Skeletal muscle satellite cell (primary cell): ENCODE measurements around the gene ICE2. TPM values are rescaled to one million over a fixed set of nuclear protein-coding genes. Genes with fewer than 3 reads are reported as not detected.

Experiments used
- H3K27me3 ChIP-seq: 2 replicates; pipeline ENCODE4 v1.7.0; 2013; ENCODE audit warnings: low read length; ENCODE audit not compliant: control insufficient read depth, insufficient read depth
- H3K36me3 ChIP-seq: 2 replicates; pipeline ENCODE4 v1.7.0; 2013; ENCODE audit warnings: mild to moderate bottlenecking, control low read depth, low read length; ENCODE audit not compliant: insufficient read depth
- H3K4me1 ChIP-seq: 2 replicates; pipeline ENCODE4 v1.7.0; 2013; ENCODE audit warnings: low read length; ENCODE audit not compliant: control insufficient read depth, insufficient read depth
- H3K4me2 ChIP-seq: 2 replicates; pipeline ENCODE4 v1.7.0; 2013; ENCODE audit warnings: mild to moderate bottlenecking, low read length
- H3K4me3 ChIP-seq: 2 replicates; pipeline ENCODE4 v1.7.0; 2013; ENCODE audit warnings: low read length
- H3K9ac ChIP-seq: 2 replicates; pipeline ENCODE4 v1.7.0; 2013; ENCODE audit warnings: mild to moderate bottlenecking, low read depth, low read length, moderate library complexity
- H3K9me3 ChIP-seq: replicated peaks from 2 replicates; pipeline ENCODE4 v1.7.0; 2013; ENCODE audit warnings: mild to moderate bottlenecking, control low read depth, low read length
- small RNA-seq: library from RNA; depleted of rRNA; stranded (forward); fragments of <200 nt; gene quantifications from one replicate; pipeline ENCODE3, GENCODE V24; 2012

The ICE2 gene

GRCh38 chr15:60372227-60372626 lies 106.7 kb downstream of the ICE2 start:
- Histone ChIP-seq H3K27me3 (no peaks in the 10 kb centered on the region), H3K36me3 (peaks cover 79% of the 10 kb centered on the region), H3K4me3 (peak overlapping the region; percentile 23), H3K9me3 (no peaks in the 10 kb centered on the region), H3K4me2 (peak overlapping the region; percentile 50), H3K4me1 (peaks cover 84% of the 10 kb centered on the region), H3K9ac (peak overlapping the region; percentile 77)

GRCh38 chr15:60371175-60372051 lies 107.5 kb downstream of the ICE2 start:
- H3K4me1 ChIP-seq, result peaks cover 76% of the 10 kb centered on the region
- no peaks in the 10 kb centered on the region for H3K9me3 ChIP-seq
- H3K4me3 ChIP-seq, result peak overlapping the region; percentile 23
- peak overlapping the region; percentile 77 for H3K9ac ChIP-seq
- H3K4me2 ChIP-seq, result peak overlapping the region; percentile 50
- H3K36me3 ChIP-seq, result peaks cover 70% of the 10 kb centered on the region
- no peaks in the 10 kb centered on the region for H3K27me3 ChIP-seq

GRCh38 chr15:60370869-60371136 lies 108.1 kb downstream of the ICE2 start:
- Histone ChIP-seq H3K36me3 (peaks cover 67% of the 10 kb centered on the region), H3K9me3 (no peaks in the 10 kb centered on the region), H3K4me2 (peak overlapping the region; percentile 49), H3K4me3 (peak overlapping the region; percentile 23), H3K9ac (peak overlapping the region; percentile 75), H3K27me3 (no peaks in the 10 kb centered on the region), H3K4me1 (peaks cover 70% of the 10 kb centered on the region)

GRCh38 chr15:60370105-60370868 lies 108.7 kb downstream of the ICE2 start:
- H3K4me2 ChIP-seq, result peak overlapping the region; percentile 49
- no peaks in the 10 kb centered on the region for H3K9me3 ChIP-seq
- H3K4me3 ChIP-seq, result peak overlapping the region; percentile 23
- peaks cover 67% of the 10 kb centered on the region for H3K4me1 ChIP-seq
- peaks cover 64% of the 10 kb centered on the region for H3K36me3 ChIP-seq
- H3K9ac ChIP-seq, result peak overlapping the region; percentile 75
- no peaks in the 10 kb centered on the region for H3K27me3 ChIP-seq

- peaks cover 65% of the 10 kb centered on the region for H3K36me3 ChIP-seq
- no peaks in the 10 kb centered on the region for H3K9me3 ChIP-seq
- H3K4me3 ChIP-seq, result no peak overlapping the region
- peak overlapping the region; percentile 49 for H3K4me2 ChIP-seq
- H3K4me1 ChIP-seq, result peaks cover 64% of the 10 kb centered on the region
- H3K27me3 ChIP-seq, result no peaks in the 10 kb centered on the region
- peak overlapping the region; percentile 17 for H3K9ac ChIP-seq
These were observed 109.2 kb downstream of the ICE2 start for GRCh38 chr15:60369696-60370095.

Small RNAs within 50 kb of the gene (small RNA-seq; reads per million reads assigned to genes)
- not detected for gene AC087385.3
